ENCODE results near the gene EFEMP1.

- TF ChIP-seq YY1 (IDR thresholded peaks at IDR 0.05; ENCODE audit: low read depth, low read length) (no peak), SP1 (IDR thresholded peaks at IDR 0.05; ENCODE audit: low read depth, low read length) (no peak), POLR2A (IDR thresholded peaks at IDR 0.05; ENCODE audit: low read depth, low read length) (no peak), POLR2AphosphoS5 (IDR thresholded peaks at IDR 0.05; ENCODE audit: low read length) (no peak), ZZZ3 (IDR thresholded peaks at IDR 0.05; ENCODE audit: control insufficient read depth, insufficient read length, low read depth) (no peak), KAT2A (conservative IDR thresholded peaks at IDR 0.05; ENCODE audit: control insufficient read depth, low read depth, low read length) (no peak), SIN3A (IDR thresholded peaks at IDR 0.05; ENCODE audit: low read depth, low read length) (no peak), ZBTB40 (IDR thresholded peaks at IDR 0.05; ENCODE audit: borderline replicate concordance) (no peak), CHD4 (IDR thresholded peaks at IDR 0.05) (no peak), MEF2A (IDR thresholded peaks at IDR 0.05; ENCODE audit: insufficient read depth, low read depth, low read length) (no peak)
- TF ChIP-seq, protein P1, sequence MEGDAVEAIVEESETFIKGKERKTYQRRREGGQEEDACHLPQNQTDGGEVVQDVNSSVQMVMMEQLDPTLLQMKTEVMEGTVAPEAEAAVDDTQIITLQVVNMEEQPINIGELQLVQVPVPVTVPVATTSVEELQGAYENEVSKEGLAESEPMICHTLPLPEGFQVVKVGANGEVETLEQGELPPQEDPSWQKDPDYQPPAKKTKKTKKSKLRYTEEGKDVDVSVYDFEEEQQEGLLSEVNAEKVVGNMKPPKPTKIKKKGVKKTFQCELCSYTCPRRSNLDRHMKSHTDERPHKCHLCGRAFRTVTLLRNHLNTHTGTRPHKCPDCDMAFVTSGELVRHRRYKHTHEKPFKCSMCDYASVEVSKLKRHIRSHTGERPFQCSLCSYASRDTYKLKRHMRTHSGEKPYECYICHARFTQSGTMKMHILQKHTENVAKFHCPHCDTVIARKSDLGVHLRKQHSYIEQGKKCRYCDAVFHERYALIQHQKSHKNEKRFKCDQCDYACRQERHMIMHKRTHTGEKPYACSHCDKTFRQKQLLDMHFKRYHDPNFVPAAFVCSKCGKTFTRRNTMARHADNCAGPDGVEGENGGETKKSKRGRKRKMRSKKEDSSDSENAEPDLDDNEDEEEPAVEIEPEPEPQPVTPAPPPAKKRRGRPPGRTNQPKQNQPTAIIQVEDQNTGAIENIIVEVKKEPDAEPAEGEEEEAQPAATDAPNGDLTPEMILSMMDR (IDR thresholded peaks at IDR 0.05 in 2 of 3, conservative IDR thresholded peaks at IDR 0.05 in 1 of 3; ENCODE audit: control insufficient read depth in 2 of 3, extremely low read depth in 1 of 3, insufficient read depth in 1 of 3, low read depth in 3 of 3, low read length in 3 of 3), result no peak
- TF ChIP-seq, protein P2, sequence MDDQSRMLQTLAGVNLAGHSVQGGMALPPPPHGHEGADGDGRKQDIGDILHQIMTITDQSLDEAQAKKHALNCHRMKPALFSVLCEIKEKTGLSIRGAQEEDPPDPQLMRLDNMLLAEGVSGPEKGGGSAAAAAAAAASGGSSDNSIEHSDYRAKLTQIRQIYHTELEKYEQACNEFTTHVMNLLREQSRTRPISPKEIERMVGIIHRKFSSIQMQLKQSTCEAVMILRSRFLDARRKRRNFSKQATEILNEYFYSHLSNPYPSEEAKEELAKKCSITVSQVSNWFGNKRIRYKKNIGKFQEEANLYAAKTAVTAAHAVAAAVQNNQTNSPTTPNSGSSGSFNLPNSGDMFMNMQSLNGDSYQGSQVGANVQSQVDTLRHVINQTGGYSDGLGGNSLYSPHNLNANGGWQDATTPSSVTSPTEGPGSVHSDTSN (IDR thresholded peaks at IDR 0.05; ENCODE audit: insufficient replicate concordance, low read depth, low read length), result no peak
- TF ChIP-seq, protein P3, sequence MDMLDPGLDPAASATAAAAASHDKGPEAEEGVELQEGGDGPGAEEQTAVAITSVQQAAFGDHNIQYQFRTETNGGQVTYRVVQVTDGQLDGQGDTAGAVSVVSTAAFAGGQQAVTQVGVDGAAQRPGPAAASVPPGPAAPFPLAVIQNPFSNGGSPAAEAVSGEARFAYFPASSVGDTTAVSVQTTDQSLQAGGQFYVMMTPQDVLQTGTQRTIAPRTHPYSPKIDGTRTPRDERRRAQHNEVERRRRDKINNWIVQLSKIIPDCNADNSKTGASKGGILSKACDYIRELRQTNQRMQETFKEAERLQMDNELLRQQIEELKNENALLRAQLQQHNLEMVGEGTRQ (IDR thresholded peaks at IDR 0.05; ENCODE audit: borderline replicate concordance, low read depth, low read length), result no peak
Measured at GRCh38 chr2:55910077-55910476, 13.5 kb downstream of the EFEMP1 start.
